BLaER1 treated with 17β-estradiol and CSF1 and Interleukin-3, amounts not matched to agents 10 nM and 100 nM (cell line): ENCODE data around the gene SCG3.

Source experiments
- H3K27ac ChIP-seq, 11 experiments: shearing (Covaris generic); formaldehyde crosslinking; 2 replicates each; pipeline ENCODE4 v1.8.1; 2022
- H3K27me3 ChIP-seq, 11 experiments: shearing (Covaris generic); formaldehyde crosslinking; 2 replicates each; pipeline ENCODE4 v1.8.1; 2022
- H3K36me3 ChIP-seq, 11 experiments: shearing (Covaris generic); formaldehyde crosslinking; 2 replicates each; pipeline ENCODE4 v1.8.1; 2022
- H3K4me1 ChIP-seq, 10 experiments: shearing (Covaris generic); formaldehyde crosslinking; 2 replicates each; pipeline ENCODE4 v1.8.1; 2022
- H3K4me2 ChIP-seq, 11 experiments: shearing (Covaris generic); formaldehyde crosslinking; 2 replicates each; pipeline ENCODE4 v1.8.1; 2022
- H3K4me3 ChIP-seq, 10 experiments: shearing (Covaris generic); formaldehyde crosslinking; 2 replicates each; pipeline ENCODE4 v1.8.1; 2022
- H3K9ac ChIP-seq, 11 experiments: shearing (Covaris generic); formaldehyde crosslinking; 2 replicates each; pipeline ENCODE4 v1.8.1; 2022
- H3K9me3 ChIP-seq, 11 experiments: shearing (Covaris generic); formaldehyde crosslinking; replicated peaks in 1 of 11; 2 replicates each; pipeline ENCODE4 v1.8.1; 2022
- H4K20me1 ChIP-seq, 11 experiments: shearing (Covaris generic); formaldehyde crosslinking; 2 replicates each; pipeline ENCODE4 v1.8.1; 2022
- Cebpa-rat ChIP-seq, 11 experiments: shearing (Covaris generic); IDR thresholded peaks; 2 replicates each; pipeline ENCODE4 v1.8.1; 2022

Gene SCG3

DNA sequence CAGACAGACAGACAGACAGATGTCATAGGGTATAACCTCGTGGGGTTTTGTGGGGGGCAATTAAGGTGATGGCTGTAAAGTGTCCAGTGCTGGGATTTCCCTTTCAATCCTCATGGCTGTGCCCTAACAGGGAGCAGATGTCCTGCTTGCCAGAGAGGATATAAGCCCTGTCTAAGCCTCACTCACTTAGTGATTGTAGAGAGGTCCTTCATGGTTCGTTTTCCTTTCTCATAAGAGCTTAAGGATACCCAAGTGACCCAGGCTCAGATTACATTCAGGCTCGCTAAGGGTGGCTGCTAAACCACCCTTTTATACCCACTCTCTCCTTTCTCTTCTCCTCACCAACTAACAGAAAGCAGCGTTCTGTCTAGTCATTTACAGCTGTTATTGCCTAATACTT, 36.9 kb downstream of the SCG3 start:
- Histone ChIP-seq H3K9me3 (peaks cover 0 to 14% (median 6%) of the 10 kb centered on the region in 11 experiments; a peak in 16 of 22 replicates), H3K4me3 (no peak overlapping the region), H3K4me1 (0 out of 20 replicates have a peak, but pooled peaks cover 0 to under 1% (median 0%) of the 10 kb centered on the region in 10 experiments), H3K9ac (no peak overlapping the region), H3K36me3 (peaks cover 24 to 45% (median 33%) of the 10 kb centered on the region in 11 experiments), H4K20me1 (peaks cover 0 to 1% (median 0%) of the 10 kb centered on the region in 11 experiments; a peak in 1 of 22 replicates), H3K4me2 (no peak overlapping the region), H3K27me3 (no peaks in the 10 kb centered on the region), H3K27ac (no peak overlapping the region)
- no peak for TF ChIP-seq Cebpa-rat (IDR thresholded peaks at IDR 0.05)

- Histone ChIP-seq H3K9ac (no peak overlapping the region), H3K4me2 (no peak overlapping the region), H3K9me3 (peaks cover 0 to 14% (median 6%) of the 10 kb centered on the region in 11 experiments; a peak in 16 of 22 replicates), H3K4me1 (0 out of 20 replicates have a peak, but pooled peaks cover 0 to 4% (median 0%) of the 10 kb centered on the region in 10 experiments), H4K20me1 (peaks cover 0 to 5% (median 0%) of the 10 kb centered on the region in 11 experiments; a peak in 1 of 22 replicates), H3K36me3 (peaks cover 27 to 49% (median 37%) of the 10 kb centered on the region in 11 experiments), H3K4me3 (no peak overlapping the region), H3K27me3 (no peaks in the 10 kb centered on the region), H3K27ac (no peak overlapping the region)
- no peak for TF ChIP-seq Cebpa-rat (IDR thresholded peaks at IDR 0.05)
Measured at GRCh38 chr15:51718746-51719145, 37.4 kb downstream of the SCG3 start.

DNA sequence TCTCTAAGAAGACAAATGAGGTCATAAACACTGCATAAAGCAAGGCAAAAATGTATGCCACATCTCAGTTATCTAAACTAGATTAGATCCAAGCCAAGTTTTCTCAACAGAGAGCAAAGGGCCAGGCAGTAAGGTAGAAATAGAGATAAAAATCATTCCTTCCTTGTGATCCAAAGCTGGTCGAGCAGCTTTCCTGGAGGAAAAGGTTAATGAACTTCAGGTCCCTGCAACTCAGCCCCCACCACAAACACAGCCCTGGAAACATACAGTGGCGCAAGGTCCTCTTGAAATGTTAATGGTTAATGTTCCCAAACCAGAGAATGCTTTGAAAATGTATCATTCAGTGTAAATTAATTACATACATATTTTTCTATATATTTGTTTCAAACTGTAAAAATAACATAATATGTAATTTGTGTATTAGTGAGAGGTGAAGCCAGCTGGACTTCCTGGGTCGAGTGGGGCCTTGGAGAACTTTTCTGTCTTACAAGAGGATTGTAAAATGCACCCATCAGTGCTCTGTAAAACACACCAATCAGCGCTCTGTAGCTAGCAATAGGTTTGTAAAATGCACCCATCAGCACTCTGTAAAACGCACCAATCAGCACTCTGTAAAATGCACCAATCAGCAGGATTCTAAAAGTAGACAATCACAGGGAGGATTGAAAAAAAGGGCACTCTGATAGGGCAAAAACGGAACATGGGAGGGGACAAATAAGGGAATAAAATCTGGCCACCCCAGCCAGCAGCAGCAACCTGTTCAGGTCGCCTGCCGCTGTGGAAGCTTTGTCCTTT, 39.1 kb downstream of the SCG3 start:
- Histone ChIP-seq H3K36me3 (peaks cover 27 to 59% (median 44%) of the 10 kb centered on the region in 11 experiments), H4K20me1 (peaks cover 5 to 20% (median 14%) of the 10 kb centered on the region in 11 experiments; a peak in 12 of 22 replicates), H3K27me3 (no peaks in the 10 kb centered on the region), H3K9me3 (peaks cover 0 to 14% (median 6%) of the 10 kb centered on the region in 11 experiments; a peak in 16 of 22 replicates), H3K4me1 (peaks cover 9 to 20% (median 14%) of the 10 kb centered on the region in 10 experiments), H3K4me3 (no peak overlapping the region), H3K4me2 (no peak overlapping the region), H3K9ac (no peak overlapping the region), H3K27ac (no peak overlapping the region)
- no peak for TF ChIP-seq Cebpa-rat (IDR thresholded peaks at IDR 0.05)

GRCh38 chr15:51721199-51721960, 40.1 kb downstream of the SCG3 start:
- peaks cover 13 to 30% (median 24%) of the 10 kb centered on the region in 11 experiments; a peak in 20 of 22 replicates for H4K20me1 ChIP-seq
- H3K27me3 ChIP-seq: no peaks in the 10 kb centered on the region
- TF ChIP-seq Cebpa-rat (IDR thresholded peaks at IDR 0.05): no peak
- H3K9me3 ChIP-seq: peaks cover 0 to 14% (median 6%) of the 10 kb centered on the region in 11 experiments; a peak in 16 of 22 replicates
- H3K36me3 ChIP-seq: peaks cover 27 to 59% (median 43%) of the 10 kb centered on the region in 11 experiments
- H3K4me2 ChIP-seq: no peak overlapping the region
- H3K4me1 ChIP-seq: peaks cover 17 to 30% (median 24%) of the 10 kb centered on the region in 10 experiments
- no peak overlapping the region for H3K9ac ChIP-seq
- no peak overlapping the region for H3K27ac ChIP-seq
- H3K4me3 ChIP-seq: no peak overlapping the region

DNA sequence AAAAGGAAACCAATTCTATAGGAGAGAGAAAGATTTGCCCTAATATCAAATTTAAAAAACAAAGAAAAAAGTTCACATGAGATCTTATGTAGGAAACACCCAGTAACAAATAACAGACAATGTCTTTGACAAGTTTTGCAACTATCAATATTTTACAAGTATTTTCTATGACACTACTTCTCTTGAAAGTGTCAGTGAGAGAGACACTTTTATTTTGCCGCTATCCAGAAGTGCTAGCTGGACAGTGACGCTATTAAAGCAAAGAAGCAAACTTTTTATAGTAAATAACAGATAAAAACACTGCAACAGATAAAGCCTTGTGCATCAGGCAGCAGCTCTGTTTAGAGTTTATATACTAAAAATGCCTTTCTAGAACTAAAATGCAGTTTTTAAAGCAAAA, 42.9 kb downstream of the SCG3 start:
- H3K4me2 ChIP-seq: peak overlapping the region in 10 of 11 experiments; percentile 29 to 72 (median 58); a peak in 15 of 22 replicates
- H3K4me3 ChIP-seq: no peak overlapping the region
- H3K36me3 ChIP-seq: peaks cover 23 to 55% (median 43%) of the 10 kb centered on the region in 11 experiments
- peaks cover 27 to 53% (median 41%) of the 10 kb centered on the region in 11 experiments for H4K20me1 ChIP-seq
- H3K4me1 ChIP-seq: peaks cover 41 to 53% (median 52%) of the 10 kb centered on the region in 10 experiments
- TF ChIP-seq Cebpa-rat (IDR thresholded peaks at IDR 0.05): no peak
- peaks cover 0 to 14% (median 6%) of the 10 kb centered on the region in 11 experiments; a peak in 16 of 22 replicates for H3K9me3 ChIP-seq
- no peak overlapping the region for H3K27ac ChIP-seq
- H3K27me3 ChIP-seq: no peaks in the 10 kb centered on the region
- peak overlapping the region in 2 of 11 experiments; percentile 13 to 45; a peak in 1 of 22 replicates for H3K9ac ChIP-seq

GRCh38 chr15:51724673-51725072, 43.4 kb downstream of the SCG3 start:
- Histone ChIP-seq H3K9ac (peak overlapping the region in 3 of 11 experiments; percentile 13 to 45 (median 15); a peak in 1 of 22 replicates), H3K27ac (0 out of 22 replicates have a peak overlapping the region, but pooled peaks of 1 of the 11 experiments have one; percentile 36), H3K36me3 (peaks cover 23 to 55% (median 44%) of the 10 kb centered on the region in 11 experiments), H4K20me1 (peaks cover 27 to 53% (median 41%) of the 10 kb centered on the region in 11 experiments), H3K4me1 (peaks cover 46 to 58% (median 56%) of the 10 kb centered on the region in 10 experiments), H3K9me3 (peaks cover 0 to 14% (median 6%) of the 10 kb centered on the region in 11 experiments; a peak in 16 of 22 replicates), H3K27me3 (no peaks in the 10 kb centered on the region), H3K4me3 (no peak overlapping the region), H3K4me2 (peak overlapping the region; percentile 29 to 72 (median 59); a peak in 21 of 22 replicates)
- no peak for TF ChIP-seq Cebpa-rat (IDR thresholded peaks at IDR 0.05)

DNA sequence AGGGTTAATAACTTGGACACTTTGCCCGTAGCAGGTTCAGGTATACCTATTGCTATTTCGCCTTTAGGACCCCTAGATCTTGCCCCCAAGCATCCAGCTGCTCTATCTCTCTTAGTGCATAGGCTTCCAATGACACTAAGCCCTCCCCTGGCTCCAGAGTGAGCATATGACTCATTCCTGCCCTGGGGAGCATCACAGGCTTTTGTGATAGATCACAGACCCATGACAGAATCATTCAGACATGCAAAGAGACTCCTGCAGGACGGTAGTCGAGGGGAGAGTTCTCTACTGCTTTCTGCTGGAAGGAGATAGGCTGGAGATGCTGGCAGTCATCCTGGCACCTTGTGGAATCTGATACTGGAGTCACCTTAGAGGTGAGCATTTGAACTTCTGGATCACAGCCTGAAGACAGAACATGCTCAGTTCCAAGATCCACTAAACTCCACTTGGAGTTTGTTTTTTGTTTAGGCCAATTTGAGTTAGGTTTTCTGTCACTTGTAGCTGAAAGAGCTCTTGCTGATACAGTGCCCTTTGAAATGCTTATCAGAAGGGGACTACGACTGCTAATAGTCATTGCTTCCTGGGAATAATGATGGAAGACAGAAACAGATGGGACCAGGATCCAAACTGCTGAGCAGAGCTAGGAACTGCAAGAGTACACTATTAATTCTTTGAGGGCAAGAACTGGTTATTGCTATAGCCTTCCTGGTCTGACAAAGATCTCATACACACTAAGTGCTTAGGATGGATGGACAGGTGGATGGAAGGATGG, 45.2 kb downstream of the SCG3 start:
- H3K9ac ChIP-seq: peak overlapping the region in 1 of 11 experiments; percentile 14; a peak in 1 of 22 replicates
- H3K4me3 ChIP-seq: no peak overlapping the region
- peaks cover 64 to 76% (median 74%) of the 10 kb centered on the region in 10 experiments for H3K4me1 ChIP-seq
- H3K4me2 ChIP-seq: peak overlapping the region; percentile 30 to 74 (median 62)
- no peak for TF ChIP-seq Cebpa-rat (IDR thresholded peaks at IDR 0.05)
- H4K20me1 ChIP-seq: peaks cover 27 to 53% (median 41%) of the 10 kb centered on the region in 11 experiments
- peaks cover 14 to 46% (median 35%) of the 10 kb centered on the region in 11 experiments for H3K36me3 ChIP-seq
- peaks cover 0 to 3% (median 0%) of the 10 kb centered on the region in 11 experiments; a peak in 1 of 22 replicates for H3K9me3 ChIP-seq
- H3K27me3 ChIP-seq: no peaks in the 10 kb centered on the region
- peak overlapping the region in 5 of 11 experiments; percentile 5 to 33 (median 13); a peak in 6 of 22 replicates for H3K27ac ChIP-seq
